Measurements from ENCODE around the gene CXCL12.

- TF ChIP-seq CTCF (IDR thresholded peaks at IDR 0.05; ENCODE audit: low read depth, low read length, missing input control) (no peak), YY1 (IDR thresholded peaks at IDR 0.05) (no peak), JUND (IDR thresholded peaks at IDR 0.05) (no peak), FOXA2 (IDR thresholded peaks at IDR 0.05) (no peak), SP1 (IDR thresholded peaks at IDR 0.05) (no peak), ATF3 (IDR thresholded peaks at IDR 0.05) (no peak), RAD21 (IDR thresholded peaks at IDR 0.05) (no peak), REST (IDR thresholded peaks at IDR 0.05) (no peak), EGR1 (IDR thresholded peaks at IDR 0.05; ENCODE audit: low read depth in 2 of 2) (no peak), MAX (IDR thresholded peaks at IDR 0.05) (no peak), NR2F2 (IDR thresholded peaks at IDR 0.05) (no peak), FOXA1 (IDR thresholded peaks at IDR 0.05) (no peak), TAF1 (conservative IDR thresholded peaks at IDR 0.05) (no peak), HNF4G (IDR thresholded peaks at IDR 0.05) (no peak)
Measured at GRCh38 chr10:44353721-44354120, 31.2 kb downstream of the CXCL12 start.
